Trophoblast cell (in vitro differentiated cells and primary cell): ENCODE results near the gene ACSM5.

Experiments used
- DNase-seq, 2 donors: peaks; one replicate each; pipeline ENCODE4 v3.0.0-alpha.2; 2016
- H2AFZ ChIP-seq: 2 replicates; pipeline ENCODE4 v1.6.1; 2013; ENCODE audit warnings: low read length, moderate library complexity, mild to moderate bottlenecking; ENCODE audit not compliant: insufficient read depth, poor library complexity
- H2AK5ac ChIP-seq: 2 replicates; pipeline ENCODE4 v1.6.1; 2013; ENCODE audit warnings: mild to moderate bottlenecking, low read length
- H2BK120ac ChIP-seq: 2 replicates; pipeline ENCODE4 v1.6.1; 2013; ENCODE audit warnings: low read length, mild to moderate bottlenecking, moderate library complexity; ENCODE audit not compliant: insufficient read depth, poor library complexity
- H2BK12ac ChIP-seq: 2 replicates; pipeline ENCODE4 v1.6.1; 2013; ENCODE audit warnings: mild to moderate bottlenecking, low read length, moderate library complexity
- H2BK5ac ChIP-seq: 2 replicates; pipeline ENCODE4 v1.6.1; 2013; ENCODE audit warnings: low read length, low read depth, moderate library complexity, mild to moderate bottlenecking; ENCODE audit not compliant: poor library complexity
- H3K14ac ChIP-seq: 2 replicates; pipeline ENCODE4 v1.6.1; 2013; ENCODE audit warnings: mild to moderate bottlenecking, low read length
- H3K18ac ChIP-seq: 2 replicates; pipeline ENCODE4 v1.6.1; 2013; ENCODE audit warnings: mild to moderate bottlenecking, low read length
- H3K23ac ChIP-seq: 2 replicates; pipeline ENCODE4 v1.6.1; 2013; ENCODE audit warnings: low read length
- H3K27ac ChIP-seq: 2 replicates; pipeline ENCODE4 v1.5.1; 2013; ENCODE audit warnings: low read depth, mild to moderate bottlenecking, inconsistent platforms, low read length, moderate library complexity
- H3K27me3 ChIP-seq: 2 replicates; pipeline ENCODE4 v1.6.1; 2013; ENCODE audit warnings: inconsistent platforms, mild to moderate bottlenecking, low read length, moderate library complexity; ENCODE audit not compliant: insufficient read depth
- H3K36me3 ChIP-seq, 2 experiments: 1 replicate in 1 of 2; 2 replicates in 1 of 2; pipeline ENCODE4 v1.6.1; 2013; ENCODE audit warnings: low read length in 2 of 2, mild to moderate bottlenecking in 2 of 2, moderate library complexity in 1 of 2; ENCODE audit not compliant: insufficient read depth in 2 of 2, control insufficient read depth in 1 of 2
- H3K4ac ChIP-seq: 2 replicates; pipeline ENCODE4 v1.6.1; 2013; ENCODE audit warnings: low read depth, mild to moderate bottlenecking, low read length, moderate library complexity
- H3K4me1 ChIP-seq, 2 experiments: 1 replicate in 1 of 2; 2 replicates in 1 of 2; pipeline ENCODE4 v1.6.1; 2013; ENCODE audit warnings: low read length in 2 of 2, mild to moderate bottlenecking in 2 of 2, moderate library complexity in 1 of 2; ENCODE audit not compliant: insufficient read depth in 2 of 2, control insufficient read depth in 1 of 2
- H3K4me2 ChIP-seq: 2 replicates; pipeline ENCODE4 v1.6.1; 2013; ENCODE audit warnings: inconsistent platforms, mild to moderate bottlenecking, low read length, moderate library complexity
- H3K4me3 ChIP-seq: 2 replicates; pipeline ENCODE4 v1.5.1; 2013; ENCODE audit warnings: mild to moderate bottlenecking, low read depth, low read length, inconsistent platforms
- H3K79me1 ChIP-seq: one replicate; pipeline ENCODE4 v1.6.1; 2013; ENCODE audit warnings: low read length
- H3K79me2 ChIP-seq: 2 replicates; pipeline ENCODE4 v1.6.1; 2013; ENCODE audit warnings: low read length, mild to moderate bottlenecking; ENCODE audit not compliant: control insufficient read depth, insufficient read depth, poor library complexity
- H3K9ac ChIP-seq: 2 replicates; pipeline ENCODE4 v1.6.1; 2013; ENCODE audit warnings: mild to moderate bottlenecking, low read length
- H3K9me3 ChIP-seq: 2 replicates; pipeline ENCODE4 v1.6.1; 2013; ENCODE audit warnings: low read depth, mild to moderate bottlenecking, control low read depth, inconsistent platforms, low read length; ENCODE audit not compliant: insufficient read depth
- H4K12ac ChIP-seq: 2 replicates; pipeline ENCODE4 v1.6.1; 2013; ENCODE audit warnings: low read depth, mild to moderate bottlenecking, low read length, moderate library complexity
- H4K8ac ChIP-seq: 2 replicates; pipeline ENCODE4 v1.6.1; 2013; ENCODE audit warnings: low read depth, mild to moderate bottlenecking, low read length, moderate library complexity
- H4K91ac ChIP-seq: one replicate; pipeline ENCODE4 v1.6.1; 2013; ENCODE audit warnings: low read depth, mild to moderate bottlenecking, low read length, moderate library complexity
- WGBS: extraction: QIAGEN DNeasy Blood & Tissue Kit; methylation state at CpG from one replicate; pipeline ENCODE4 v1.1.7; 2013; ENCODE audit warnings: missing lambda C conversion rate; ENCODE audit not compliant: insufficient read length, insufficient coverage; ENCODE audit errors: extremely low coverage; 5-methylcytosine and 5-hydroxymethylcytosine counted together

The ACSM5 gene

DNA sequence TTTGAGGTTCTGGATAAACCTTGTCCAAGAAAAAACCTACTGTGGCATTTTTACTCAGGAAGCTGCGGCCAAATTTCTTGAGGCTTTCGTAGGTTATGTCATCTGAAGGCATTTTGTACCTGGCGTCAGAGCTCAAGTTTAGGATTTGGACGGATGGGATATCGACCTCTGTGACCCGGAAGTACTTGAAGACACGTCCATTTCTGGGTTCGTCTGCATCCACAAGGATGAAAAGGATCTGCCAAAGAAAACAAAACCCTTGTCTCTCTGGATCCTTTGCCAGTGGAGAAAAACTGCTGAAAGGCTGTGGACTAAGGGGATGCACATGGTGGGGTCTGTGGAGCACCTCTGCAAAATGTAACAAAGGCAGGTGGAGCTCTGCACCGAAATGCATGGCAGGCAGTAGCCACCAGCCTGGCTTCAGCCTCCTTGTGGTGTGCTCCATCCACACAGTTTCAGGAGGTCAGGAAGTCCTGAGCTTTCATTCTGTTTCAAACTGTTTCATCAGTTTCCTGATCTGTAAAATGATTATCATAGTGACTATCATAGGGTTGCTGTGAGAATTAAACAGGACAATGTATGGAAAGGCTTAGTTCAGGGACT, 39.8 kb upstream of the ACSM5 start:
- H2BK5ac ChIP-seq = no peak overlapping the region
- WGBS = no CpG with 5 or more reads among the region's 9 CpGs
- H3K4ac ChIP-seq = no peak overlapping the region

DNA sequence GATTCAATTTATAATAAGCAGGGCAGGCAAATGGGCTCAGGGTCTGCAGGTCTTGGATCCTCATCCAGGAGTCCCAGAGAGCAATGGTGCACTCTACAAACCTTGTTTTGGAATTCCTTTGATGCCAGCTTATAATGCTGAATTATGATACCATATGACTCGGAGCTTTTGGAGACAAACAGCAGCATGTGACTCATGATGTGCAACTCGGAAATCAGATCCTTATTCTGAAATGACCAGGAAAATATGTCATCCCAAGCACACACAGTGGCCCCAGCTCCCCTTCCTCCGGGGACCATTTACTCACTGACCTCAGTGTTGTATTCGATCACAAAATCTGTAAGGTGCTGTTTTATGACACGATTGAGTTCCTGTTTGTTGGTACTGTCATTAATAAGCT, 36.6 kb upstream of the ACSM5 start:
- Histone ChIP-seq H3K18ac (no peak overlapping the region), H3K4ac (no peak overlapping the region), H3K36me3 (no peaks in the 10 kb centered on the region)

More for the DNA sequence above, 39.8 kb upstream of the ACSM5 start:
- Histone ChIP-seq H2AK5ac (no peak overlapping the region), H3K27ac (no peak overlapping the region), H3K9ac (no peak overlapping the region), H2AFZ (no peak overlapping the region), H3K27me3 (no peaks in the 10 kb centered on the region), H3K9me3 (no peaks in the 10 kb centered on the region), H3K79me1 (no peaks in the 10 kb centered on the region), H3K4me1 (no peaks in the 10 kb centered on the region), H3K79me2 (no peaks in the 10 kb centered on the region), H4K91ac (no peak overlapping the region), H3K23ac (no peak overlapping the region), H2BK12ac (no peak overlapping the region), H3K4me2 (no peak overlapping the region), H3K18ac (no peak overlapping the region), H2BK120ac (no peak overlapping the region), H3K36me3 (no peaks in the 10 kb centered on the region), H4K12ac (no peak overlapping the region), H4K8ac (no peak overlapping the region), H3K4me3 (no peak overlapping the region), H3K14ac (no peak overlapping the region)
- DNase-seq = no peak

DNA sequence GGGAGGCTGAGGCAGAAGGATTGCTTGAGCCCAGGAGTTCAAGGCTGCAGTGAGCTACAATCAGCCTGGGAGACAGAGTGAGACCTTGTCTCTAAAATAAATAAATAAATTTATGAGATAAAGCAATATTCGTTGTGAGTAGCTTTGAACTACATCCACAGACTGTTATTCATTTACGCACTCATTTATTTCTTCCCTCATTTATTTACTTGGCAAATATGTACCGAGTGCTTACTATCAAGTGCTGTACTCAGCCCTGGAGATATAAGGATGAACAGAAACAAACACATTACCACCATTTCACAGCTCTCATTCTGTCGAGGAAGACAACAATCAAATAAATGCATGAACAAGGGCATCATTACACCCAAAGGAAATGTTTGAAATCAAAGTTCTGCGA, 32.2 kb upstream of the ACSM5 start:
- no peak overlapping the region for H2BK5ac ChIP-seq
- H4K91ac ChIP-seq = no peak overlapping the region
- H3K9me3 ChIP-seq = no peaks in the 10 kb centered on the region
- H3K4me3 ChIP-seq = no peak overlapping the region
- no peak overlapping the region for H2AFZ ChIP-seq
- no peak overlapping the region for H3K4ac ChIP-seq
- no CpG with 5 or more reads among the region's 5 CpGs for WGBS
- no peak overlapping the region for H3K9ac ChIP-seq
- no peak overlapping the region for H3K27ac ChIP-seq
- no peak overlapping the region for H4K8ac ChIP-seq
- no peak overlapping the region for H3K18ac ChIP-seq
- H3K4me1 ChIP-seq = no peaks in the 10 kb centered on the region
- H3K79me1 ChIP-seq = no peaks in the 10 kb centered on the region
- H3K36me3 ChIP-seq = no peaks in the 10 kb centered on the region
- no peak overlapping the region for H3K4me2 ChIP-seq
- no peak overlapping the region for H3K14ac ChIP-seq
- H2AK5ac ChIP-seq = no peak overlapping the region
- H3K23ac ChIP-seq = no peak overlapping the region
- no peak overlapping the region for H2BK120ac ChIP-seq
- H3K27me3 ChIP-seq = no peaks in the 10 kb centered on the region
- H4K12ac ChIP-seq = no peak overlapping the region
- no peak for DNase-seq
- no peak overlapping the region for H2BK12ac ChIP-seq
- no peaks in the 10 kb centered on the region for H3K79me2 ChIP-seq

More for the DNA sequence above, 36.6 kb upstream of the ACSM5 start:
- Histone ChIP-seq H3K23ac (no peak overlapping the region), H3K9ac (no peak overlapping the region), H2BK12ac (no peak overlapping the region), H2AK5ac (no peak overlapping the region), H4K8ac (no peak overlapping the region), H4K12ac (no peak overlapping the region), H3K4me1 (no peaks in the 10 kb centered on the region), H3K79me1 (no peaks in the 10 kb centered on the region), H4K91ac (no peak overlapping the region), H3K4me3 (no peak overlapping the region), H2BK120ac (no peak overlapping the region), H3K27me3 (no peaks in the 10 kb centered on the region), H2BK5ac (no peak overlapping the region), H3K27ac (no peak overlapping the region), H3K9me3 (no peaks in the 10 kb centered on the region), H2AFZ (no peak overlapping the region), H3K14ac (no peak overlapping the region), H3K4me2 (no peak overlapping the region), H3K79me2 (no peaks in the 10 kb centered on the region)
- WGBS = no CpG with 5 or more reads among the region's 5 CpGs
- no peak for DNase-seq

DNA sequence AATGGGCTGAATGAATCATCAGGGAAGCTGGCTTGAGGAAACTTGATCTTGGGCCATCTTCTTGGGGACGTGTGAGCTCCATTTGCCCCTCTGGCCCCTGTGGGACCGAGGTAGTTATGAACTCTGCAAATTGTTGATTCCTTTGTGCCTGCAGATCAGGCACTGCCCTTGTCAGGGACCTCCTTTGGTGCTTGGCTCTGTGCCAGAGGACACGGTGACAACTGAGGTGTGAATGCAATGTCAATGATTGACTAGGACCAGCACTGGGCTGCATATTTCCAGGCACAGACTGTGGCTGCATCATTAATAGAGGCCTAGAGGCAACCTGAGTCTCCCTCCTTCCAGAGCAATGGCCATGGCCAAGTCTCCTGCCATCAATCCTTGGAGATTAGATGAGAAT, 28.6 kb upstream of the ACSM5 start:
- no peaks in the 10 kb centered on the region for H3K9me3 ChIP-seq
- no CpG with 5 or more reads among the region's 3 CpGs for WGBS
- no peak for DNase-seq

More for the DNA sequence above, 28.6 kb upstream of the ACSM5 start:
- Histone ChIP-seq H4K91ac (no peak overlapping the region), H3K79me2 (no peaks in the 10 kb centered on the region), H3K14ac (no peak overlapping the region), H3K79me1 (no peaks in the 10 kb centered on the region), H2BK12ac (no peak overlapping the region), H3K4me1 (no peaks in the 10 kb centered on the region), H3K4me3 (no peak overlapping the region), H2AK5ac (no peak overlapping the region), H2AFZ (no peak overlapping the region), H4K12ac (no peak overlapping the region), H3K18ac (no peak overlapping the region), H3K4me2 (no peak overlapping the region), H3K9ac (no peak overlapping the region), H3K27me3 (no peaks in the 10 kb centered on the region), H4K8ac (no peak overlapping the region), H3K27ac (no peak overlapping the region), H2BK5ac (no peak overlapping the region), H2BK120ac (no peak overlapping the region), H3K36me3 (no peaks in the 10 kb centered on the region), H3K23ac (no peak overlapping the region), H3K4ac (no peak overlapping the region)
